ENCODE results near the gene TRAF7. TPM values are rescaled to one million over a fixed set of nuclear protein-coding genes. Genes with fewer than 3 reads are reported as not detected.

The TRAF7 gene
- total and polyA plus RNA-seq, 2 of the 13 experiments (the other 11 are each of a cell fraction or from before 2014, with no cell fraction given) = 47.9 to 65.6 TPM

GRCh38 chr16:2147981-2148671 is 7.5 kb upstream of the TRAF7 start, which contains the start of gene RAB26 (continued):
- TF ChIP-seq, protein P1, sequence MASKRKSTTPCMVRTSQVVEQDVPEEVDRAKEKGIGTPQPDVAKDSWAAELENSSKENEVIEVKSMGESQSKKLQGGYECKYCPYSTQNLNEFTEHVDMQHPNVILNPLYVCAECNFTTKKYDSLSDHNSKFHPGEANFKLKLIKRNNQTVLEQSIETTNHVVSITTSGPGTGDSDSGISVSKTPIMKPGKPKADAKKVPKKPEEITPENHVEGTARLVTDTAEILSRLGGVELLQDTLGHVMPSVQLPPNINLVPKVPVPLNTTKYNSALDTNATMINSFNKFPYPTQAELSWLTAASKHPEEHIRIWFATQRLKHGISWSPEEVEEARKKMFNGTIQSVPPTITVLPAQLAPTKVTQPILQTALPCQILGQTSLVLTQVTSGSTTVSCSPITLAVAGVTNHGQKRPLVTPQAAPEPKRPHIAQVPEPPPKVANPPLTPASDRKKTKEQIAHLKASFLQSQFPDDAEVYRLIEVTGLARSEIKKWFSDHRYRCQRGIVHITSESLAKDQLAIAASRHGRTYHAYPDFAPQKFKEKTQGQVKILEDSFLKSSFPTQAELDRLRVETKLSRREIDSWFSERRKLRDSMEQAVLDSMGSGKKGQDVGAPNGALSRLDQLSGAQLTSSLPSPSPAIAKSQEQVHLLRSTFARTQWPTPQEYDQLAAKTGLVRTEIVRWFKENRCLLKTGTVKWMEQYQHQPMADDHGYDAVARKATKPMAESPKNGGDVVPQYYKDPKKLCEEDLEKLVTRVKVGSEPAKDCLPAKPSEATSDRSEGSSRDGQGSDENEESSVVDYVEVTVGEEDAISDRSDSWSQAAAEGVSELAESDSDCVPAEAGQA (IDR thresholded peaks at IDR 0.05; ENCODE audit: low read depth) = no peak
- TF ChIP-seq, protein P1 (CRISPR knock-in tag; IDR thresholded peaks at IDR 0.05; ENCODE audit: borderline replicate concordance) = no peak
- TF ChIP-seq REL (CRISPR knock-in tag; conservative IDR thresholded peaks at IDR 0.05) (no peak), HNRNPUL1 (IDR thresholded peaks at IDR 0.05; ENCODE audit: low read depth, low read length) (no peak), POLR2G (IDR thresholded peaks at IDR 0.05; ENCODE audit: low read depth, low read length) (peak; percentile 36; the same call in 1 of the 2 replicates), PHB2 (IDR thresholded peaks at IDR 0.05; ENCODE audit: partially characterized antibody) (no peak), ZNF660 (CRISPR knock-in tag; IDR thresholded peaks at IDR 0.05; ENCODE audit: borderline replicate concordance, low read depth) (no peak), NCOA5 (CRISPR knock-in tag; IDR thresholded peaks at IDR 0.05) (no peak), ZC3H4 (CRISPR knock-in tag; IDR thresholded peaks at IDR 0.05; ENCODE audit: borderline replicate concordance) (no peak), SIX4 (CRISPR knock-in tag; IDR thresholded peaks at IDR 0.05) (peak; percentile 72; the same call in 1 of the 2 replicates), ZFP82 (CRISPR knock-in tag; IDR thresholded peaks at IDR 0.05; ENCODE audit: borderline replicate concordance) (no peak), ZMYM4 (CRISPR knock-in tag; IDR thresholded peaks at IDR 0.05) (no peak), PTBP1 (IDR thresholded peaks at IDR 0.05; ENCODE audit: low read depth, low read length, poor library complexity, severe bottlenecking) (no peak), CSRNP1 (CRISPR knock-in tag; IDR thresholded peaks at IDR 0.05) (peak; percentile 37; the same call in 1 of the 2 replicates), ZNF367 (CRISPR knock-in tag; IDR thresholded peaks at IDR 0.05; ENCODE audit: borderline replicate concordance) (no peak), STAT6 (CRISPR knock-in tag; IDR thresholded peaks at IDR 0.05; ENCODE audit: borderline replicate concordance) (no peak)
- TF ChIP-seq, protein P2, sequence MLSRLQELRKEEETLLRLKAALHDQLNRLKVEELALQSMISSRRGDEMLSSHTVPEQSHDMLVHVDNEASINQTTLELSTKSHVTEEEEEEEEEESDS (CRISPR knock-in tag; IDR thresholded peaks at IDR 0.05; ENCODE audit: borderline replicate concordance) = no peak
